GM18507 (cell line): Measurements from ENCODE around the gene SMYD1.

Experiments
- DNase-seq: peaks from one replicate; pipeline ENCODE4 v3.0.0; 2011; ENCODE audit warnings: low read depth; ENCODE audit not compliant: insufficient read length; ENCODE audit errors: extremely low spot score
- FAIRE-seq: peaks from 2 replicates; lab custom pipeline; 2011; peaks lifted over from hg19 to GRCh38; lab: Jason Lieb, UNC

SMYD1 gene

GRCh38 chr2:88085099-88085498 is 17.5 kb downstream of the SMYD1 start:
- FAIRE-seq (no peak), DNase-seq (no peak)

DNA sequence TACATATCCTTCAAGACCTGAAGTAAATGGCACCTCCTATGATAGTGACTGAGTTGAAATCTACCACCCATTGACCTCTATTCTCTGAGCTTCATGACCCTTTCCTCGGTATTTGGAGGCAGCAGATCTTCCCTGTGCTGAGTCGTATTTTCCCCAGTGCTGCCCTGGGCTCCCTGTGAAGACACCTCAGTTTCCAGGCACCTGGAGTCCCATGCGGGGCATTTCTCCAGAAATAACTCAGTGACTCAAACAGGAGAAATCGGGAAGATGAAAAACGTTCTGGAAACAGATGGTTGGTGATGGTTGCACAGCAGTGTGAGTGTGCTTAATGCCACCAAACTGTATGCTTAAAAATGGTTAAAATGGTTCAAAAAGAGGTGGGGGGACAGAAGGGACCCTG is 18.0 kb downstream of the SMYD1 start:
- DNase-seq (no peak), FAIRE-seq (no peak)

- FAIRE-seq, result no peak
- DNase-seq, result no peak
These were observed 18.8 kb downstream of the SMYD1 start for GRCh38 chr2:88086401-88086800.

DNA sequence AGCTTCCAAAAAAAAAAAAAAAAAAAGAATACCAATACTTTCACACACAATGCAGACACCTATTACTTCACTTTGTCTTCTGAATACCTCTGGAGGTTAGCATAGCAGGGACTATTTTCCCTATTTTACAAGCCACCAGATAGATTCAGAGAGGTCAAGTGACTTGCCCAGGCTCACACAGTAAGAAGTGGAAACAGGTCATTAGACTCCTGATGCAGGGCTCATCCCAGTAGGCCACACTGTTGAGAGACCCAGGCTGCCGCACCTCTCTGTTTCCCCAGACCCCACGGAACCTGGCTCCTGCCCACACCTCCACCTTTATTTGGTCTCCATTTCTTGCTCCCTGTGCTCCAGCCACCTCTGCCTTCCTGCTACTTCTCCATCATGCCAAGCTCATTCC is 19.4 kb downstream of the SMYD1 start:
- DNase-seq (no peak), FAIRE-seq (no peak)

DNA sequence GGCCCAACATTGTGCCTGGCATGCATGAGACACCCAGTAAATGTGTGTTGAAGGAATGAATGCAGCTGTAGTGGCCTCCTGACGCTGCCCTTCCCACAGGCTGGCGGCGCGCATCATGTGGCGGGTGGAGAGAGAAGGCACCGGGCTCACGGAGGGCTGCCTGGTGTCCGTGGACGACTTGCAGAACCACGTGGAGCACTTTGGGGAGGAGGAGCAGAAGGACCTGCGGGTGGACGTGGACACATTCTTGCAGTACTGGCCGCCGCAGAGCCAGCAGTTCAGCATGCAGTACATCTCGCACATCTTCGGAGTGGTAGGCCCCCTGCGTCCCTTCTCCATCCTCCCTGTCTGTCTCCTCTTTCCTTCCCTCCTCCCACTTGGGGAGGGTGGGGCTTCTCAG is 20.1 kb downstream of the SMYD1 start:
- FAIRE-seq (no peak), DNase-seq (no peak)

- no peak for FAIRE-seq
These were observed 21.4 kb downstream of the SMYD1 start for GRCh38 chr2:88088999-88089398.

GRCh38 chr2:88090446-88091283 is 23.0 kb downstream of the SMYD1 start:
- FAIRE-seq (no peak), DNase-seq (no peak)

More at GRCh38 chr2:88088999-88089398, 21.4 kb downstream of the SMYD1 start:
- DNase-seq, result no peak

DNA sequence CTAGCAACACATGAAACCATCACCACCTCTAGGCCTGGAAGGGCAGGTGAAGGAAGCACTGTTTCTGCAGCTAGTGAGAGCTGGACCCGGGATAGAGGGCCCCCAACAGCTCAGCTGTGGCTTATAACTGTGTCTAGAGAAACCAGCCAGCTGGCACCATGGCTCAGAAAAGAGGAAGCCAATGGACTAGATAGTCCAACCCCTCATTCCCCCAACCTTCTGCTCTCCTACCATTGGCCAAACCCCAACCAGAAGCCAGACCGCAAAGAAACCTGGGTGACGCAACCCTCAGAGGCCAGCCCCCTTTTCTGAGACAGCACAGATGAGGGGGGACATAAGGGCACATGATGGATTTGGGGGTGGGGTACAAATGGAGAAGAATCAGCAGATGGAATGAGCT is 24.3 kb downstream of the SMYD1 start:
- no peak for DNase-seq
- FAIRE-seq, result no peak

DNA sequence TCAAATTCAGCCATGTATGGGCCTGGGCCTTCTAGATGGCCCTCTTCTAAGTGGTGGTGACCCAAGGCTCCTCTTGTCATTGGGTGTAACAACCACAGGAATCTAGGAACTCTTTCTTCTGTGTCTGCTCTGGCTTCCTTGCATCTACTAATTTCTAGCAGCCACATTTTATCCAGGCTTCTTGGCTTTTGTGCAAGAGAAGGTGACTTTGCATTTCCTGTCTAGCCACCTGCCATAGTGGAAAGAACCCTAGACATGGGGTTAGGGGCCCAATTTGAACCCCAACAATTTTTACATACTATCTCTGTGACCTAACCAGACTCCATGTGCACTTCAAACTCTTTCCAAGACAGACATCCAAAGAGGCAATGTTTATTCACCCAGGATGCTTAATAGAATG is 25.1 kb downstream of the SMYD1 start:
- DNase-seq (no peak), FAIRE-seq (no peak)

DNA sequence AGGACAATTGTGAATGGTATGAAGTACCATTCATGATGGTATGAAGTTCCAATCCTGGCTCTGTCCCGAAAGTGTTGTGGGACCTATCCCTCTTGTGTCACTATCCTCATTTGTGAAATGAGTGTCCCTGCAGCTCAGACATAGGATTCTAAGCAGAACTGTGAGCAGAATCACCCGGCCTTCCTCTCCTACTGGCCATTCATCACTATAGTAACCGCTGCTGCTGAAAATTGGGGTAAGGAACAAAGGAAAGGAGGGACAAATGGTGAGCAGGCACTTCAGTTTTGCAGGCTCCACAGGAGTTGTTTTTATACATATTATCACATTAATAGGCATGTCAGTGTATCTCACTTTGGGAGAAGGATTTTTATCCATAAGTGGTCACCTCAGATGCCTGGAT is 27.4 kb downstream of the SMYD1 start:
- DNase-seq, result no peak
- no peak for FAIRE-seq

- DNase-seq (no peak), FAIRE-seq (no peak)
These were observed 29.1 kb downstream of the SMYD1 start for GRCh38 chr2:88096708-88097107.

GRCh38 chr2:88097192-88097591 is 29.6 kb downstream of the SMYD1 start:
- FAIRE-seq, result no peak
- no peak for DNase-seq

DNA sequence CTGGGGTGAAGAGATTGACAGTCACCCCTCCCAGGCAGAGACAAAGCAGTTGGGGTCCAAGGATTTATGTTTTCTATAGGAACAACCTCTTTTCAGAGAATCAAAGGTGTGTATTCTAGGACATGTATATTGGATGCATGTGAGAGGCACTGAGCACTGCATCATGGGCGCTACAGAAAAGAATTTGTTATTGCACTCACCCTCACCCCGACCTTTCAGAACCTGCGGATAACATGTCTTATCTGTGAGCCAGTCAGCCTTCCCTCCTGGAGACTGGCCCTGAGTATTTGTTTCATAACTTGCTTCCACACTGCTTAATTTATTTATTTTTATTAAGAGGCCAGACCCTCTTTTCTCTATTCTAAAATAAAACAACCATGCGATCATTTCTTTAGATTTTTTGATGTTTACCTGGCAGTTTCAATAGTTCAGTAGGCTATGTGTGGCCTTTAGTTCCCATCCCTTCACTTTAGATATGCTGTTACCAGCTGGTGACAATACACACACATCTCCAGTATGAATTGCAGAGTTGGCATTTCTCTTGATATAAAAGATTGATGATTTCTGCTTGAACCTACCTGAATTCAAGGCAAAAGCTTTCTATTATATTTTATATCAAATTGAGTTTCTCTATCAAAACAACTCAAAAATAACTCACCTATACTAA is 30.4 kb downstream of the SMYD1 start:
- FAIRE-seq, result no peak
- no peak for DNase-seq

GRCh38 chr2:88098558-88098900 is 30.9 kb downstream of the SMYD1 start:
- no peak for FAIRE-seq
- DNase-seq, result no peak

DNA sequence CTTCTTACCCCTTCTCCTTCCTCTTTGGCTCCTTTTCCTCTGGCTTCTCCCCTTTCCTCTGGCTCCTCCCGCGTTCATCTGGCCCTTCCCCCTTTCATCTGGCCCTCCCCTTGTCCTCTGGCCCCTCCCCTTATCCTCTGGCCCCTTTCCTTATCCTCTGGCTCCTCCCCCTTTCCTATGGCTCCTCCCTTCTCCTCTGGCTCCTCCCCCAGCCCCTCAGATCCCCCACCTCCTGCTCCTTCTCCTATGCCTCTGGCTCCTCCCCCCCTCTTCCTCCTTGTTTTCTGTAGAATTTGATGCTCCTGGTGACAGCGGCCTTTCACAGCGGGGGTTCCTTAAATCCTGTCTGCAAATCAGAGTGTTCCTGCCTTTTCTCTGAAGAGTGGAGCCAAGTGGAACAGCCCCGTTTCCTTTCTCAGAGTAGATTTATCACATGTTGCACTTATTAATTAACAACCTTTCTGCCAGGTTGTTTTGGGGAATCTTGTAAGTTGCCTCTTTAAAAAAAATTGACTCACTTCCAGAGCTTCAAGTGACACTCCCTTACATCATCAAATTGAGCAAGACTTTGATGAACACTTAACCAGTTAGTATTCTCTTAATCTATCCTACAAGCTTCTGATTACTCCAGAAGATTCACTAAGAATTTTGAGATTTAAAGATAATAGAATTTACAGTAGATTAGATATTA is 32.3 kb downstream of the SMYD1 start:
- DNase-seq (no peak), FAIRE-seq (no peak)

DNA sequence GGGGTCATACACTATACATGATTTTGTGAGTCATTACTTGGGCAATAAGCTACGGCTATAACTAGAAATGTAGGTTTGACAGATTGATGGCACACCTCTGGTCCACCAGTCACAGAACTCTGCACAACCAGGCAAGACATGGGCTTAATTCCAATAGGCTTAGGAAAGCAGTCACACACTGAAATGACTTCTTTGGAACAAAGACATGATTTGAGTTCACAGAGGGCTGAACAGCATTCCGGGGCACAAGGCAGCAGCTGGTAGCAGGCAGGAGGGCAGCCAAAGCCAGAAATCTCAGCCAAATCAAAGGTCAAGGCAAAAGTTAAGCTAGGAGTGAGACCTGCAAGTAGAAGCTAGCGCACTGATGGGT is 32.8 kb downstream of the SMYD1 start:
- DNase-seq (no peak), FAIRE-seq (no peak)

DNA sequence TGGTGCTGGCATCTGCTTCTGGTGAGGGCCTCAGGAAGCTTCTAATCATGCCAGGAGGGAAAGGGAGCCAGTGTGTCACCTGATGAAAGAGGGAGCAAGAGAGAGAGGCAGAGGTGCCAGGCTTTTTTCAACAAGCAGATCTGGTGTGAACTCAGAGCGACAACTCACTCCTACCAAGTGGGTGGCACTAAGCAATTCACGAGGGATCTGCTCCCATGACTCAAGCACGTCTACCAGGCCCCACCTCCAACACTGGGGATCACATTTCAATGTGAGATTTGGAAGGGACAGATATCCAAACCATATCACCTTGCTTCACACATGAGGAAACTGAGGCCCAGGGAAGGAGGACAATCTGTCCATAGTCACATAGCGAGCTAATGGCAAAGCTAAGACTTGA is 41.2 kb downstream of the SMYD1 start:
- DNase-seq (no peak), FAIRE-seq (no peak)

- FAIRE-seq (no peak), DNase-seq (no peak)
These were observed 43.2 kb downstream of the SMYD1 start for GRCh38 chr2:88110830-88111229.

DNA sequence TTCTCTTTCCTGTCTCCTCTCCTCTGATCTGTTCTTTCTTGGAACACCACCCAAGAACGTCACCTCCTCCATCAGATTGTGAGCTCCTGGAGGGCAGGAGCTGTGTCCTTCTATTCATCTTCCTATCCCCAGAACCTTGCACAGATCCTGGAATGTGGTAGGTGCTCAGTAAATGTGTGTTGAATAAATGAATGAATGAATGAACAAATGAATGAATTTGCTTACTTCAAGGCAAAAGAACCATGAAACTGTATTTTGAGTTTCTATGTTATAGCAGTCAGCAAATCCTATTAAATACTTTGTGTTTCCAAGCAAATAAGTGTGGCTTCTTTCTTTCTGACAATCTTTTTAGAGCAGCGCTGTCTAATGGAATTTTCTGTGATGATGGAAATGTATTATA is 45.4 kb downstream of the SMYD1 start:
- DNase-seq, result no peak
- FAIRE-seq, result no peak

DNA sequence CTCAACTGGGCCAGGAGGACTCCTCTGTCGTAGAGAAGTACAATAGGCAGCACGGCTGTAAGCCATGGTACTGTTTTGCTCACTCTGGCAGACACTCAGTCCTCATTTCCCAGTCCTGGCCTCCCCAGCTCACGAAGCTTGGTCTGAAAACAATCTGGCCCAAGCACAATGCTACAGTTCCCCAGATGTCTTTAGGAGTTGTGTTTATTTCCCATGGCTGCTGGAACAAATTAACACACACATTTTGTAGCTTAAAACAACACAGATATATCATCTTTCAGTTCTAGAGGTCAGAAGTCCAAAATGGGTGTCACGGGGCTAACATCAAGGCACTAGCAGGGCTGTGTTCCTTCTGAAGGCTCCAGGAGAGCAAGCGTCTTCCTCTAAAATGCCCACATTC is 47.3 kb downstream of the SMYD1 start:
- FAIRE-seq (no peak), DNase-seq (no peak)
